Hematopoietic multipotent progenitor cell treated with erythropoietin and hydrocortisone succinate and interleukin-3 and kit ligand, for 8 days (in vitro differentiated cells): ENCODE measurements around the gene DDX50.
"Not testable (repeated sequence)": the region's sequence is repeated elsewhere in the genome, so short reads cannot be mapped to it uniquely, and the experiment has no call there.

Source experiments
- DNase-seq: peaks from one replicate; pipeline ENCODE4 v3.0.0-alpha.2; 2015

The DDX50 gene, protein sequence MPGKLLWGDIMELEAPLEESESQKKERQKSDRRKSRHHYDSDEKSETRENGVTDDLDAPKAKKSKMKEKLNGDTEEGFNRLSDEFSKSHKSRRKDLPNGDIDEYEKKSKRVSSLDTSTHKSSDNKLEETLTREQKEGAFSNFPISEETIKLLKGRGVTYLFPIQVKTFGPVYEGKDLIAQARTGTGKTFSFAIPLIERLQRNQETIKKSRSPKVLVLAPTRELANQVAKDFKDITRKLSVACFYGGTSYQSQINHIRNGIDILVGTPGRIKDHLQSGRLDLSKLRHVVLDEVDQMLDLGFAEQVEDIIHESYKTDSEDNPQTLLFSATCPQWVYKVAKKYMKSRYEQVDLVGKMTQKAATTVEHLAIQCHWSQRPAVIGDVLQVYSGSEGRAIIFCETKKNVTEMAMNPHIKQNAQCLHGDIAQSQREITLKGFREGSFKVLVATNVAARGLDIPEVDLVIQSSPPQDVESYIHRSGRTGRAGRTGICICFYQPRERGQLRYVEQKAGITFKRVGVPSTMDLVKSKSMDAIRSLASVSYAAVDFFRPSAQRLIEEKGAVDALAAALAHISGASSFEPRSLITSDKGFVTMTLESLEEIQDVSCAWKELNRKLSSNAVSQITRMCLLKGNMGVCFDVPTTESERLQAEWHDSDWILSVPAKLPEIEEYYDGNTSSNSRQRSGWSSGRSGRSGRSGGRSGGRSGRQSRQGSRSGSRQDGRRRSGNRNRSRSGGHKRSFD

DNA sequence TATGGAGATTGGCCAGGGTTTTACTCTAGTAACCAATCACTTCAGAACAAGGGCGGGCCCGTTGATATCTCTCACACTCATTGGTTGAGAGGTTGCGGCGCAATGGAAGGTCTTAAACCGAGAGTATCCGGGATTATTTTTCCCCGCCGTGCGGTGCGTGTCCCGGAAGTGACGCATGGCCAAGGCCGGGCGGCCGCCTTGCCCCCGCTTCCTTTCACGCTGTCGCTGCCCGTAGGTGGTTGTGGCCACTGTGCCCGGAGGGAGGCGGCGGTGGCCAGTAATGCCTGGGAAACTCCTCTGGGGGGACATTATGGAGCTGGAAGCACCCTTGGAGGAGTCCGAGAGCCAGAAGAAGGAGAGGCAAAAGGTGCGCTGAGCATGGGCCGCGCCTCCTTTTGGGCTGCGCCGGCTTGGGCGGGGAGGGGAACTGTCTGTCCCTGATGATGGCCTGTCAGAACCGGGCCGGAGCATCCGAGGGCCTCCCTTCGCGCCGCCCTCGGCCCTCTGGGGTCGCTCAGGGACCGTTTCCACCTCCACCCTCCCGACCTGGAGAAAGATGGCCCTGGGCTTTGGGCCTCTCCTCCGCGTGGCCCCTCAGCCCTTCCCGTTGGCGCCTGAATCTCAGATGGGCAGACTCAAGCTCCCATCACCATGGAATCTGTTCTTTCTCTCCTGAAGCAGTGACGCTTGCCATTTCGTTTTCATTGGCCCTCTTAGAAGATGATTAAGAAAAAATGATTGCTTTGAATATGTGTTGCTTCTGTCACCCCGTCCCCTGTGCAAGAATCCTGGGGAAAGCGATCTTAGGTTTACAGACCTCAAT, at the start of gene DDX50:
Gene DDX50 (plus strand): TSS at position 211 of the 823 bp plus-strand sequence. CDS start 70 bp downstream, at position 281.
- DNase-seq, result peak; percentile 100

DNA sequence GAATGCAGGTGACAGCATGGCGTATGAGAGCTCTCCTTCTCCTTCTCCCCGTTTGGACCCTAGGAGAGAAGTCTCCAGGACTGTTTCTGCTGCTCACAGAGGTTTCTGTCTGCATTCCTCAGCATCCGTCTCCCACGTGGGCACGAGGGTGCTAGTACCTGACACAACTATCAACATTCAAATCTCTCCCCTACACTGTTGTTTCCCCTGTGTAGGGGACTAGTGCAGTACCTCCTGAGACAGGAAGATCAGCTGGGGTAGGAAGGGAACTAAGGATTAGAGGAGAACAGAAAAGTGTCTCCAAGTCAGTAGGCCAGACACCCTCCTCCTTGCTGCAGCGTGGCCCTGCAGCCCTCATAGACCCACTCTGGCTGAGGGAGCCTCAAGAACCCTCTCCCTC, 44.8 kb upstream of the DDX50 start:
- no peak for DNase-seq

DNA sequence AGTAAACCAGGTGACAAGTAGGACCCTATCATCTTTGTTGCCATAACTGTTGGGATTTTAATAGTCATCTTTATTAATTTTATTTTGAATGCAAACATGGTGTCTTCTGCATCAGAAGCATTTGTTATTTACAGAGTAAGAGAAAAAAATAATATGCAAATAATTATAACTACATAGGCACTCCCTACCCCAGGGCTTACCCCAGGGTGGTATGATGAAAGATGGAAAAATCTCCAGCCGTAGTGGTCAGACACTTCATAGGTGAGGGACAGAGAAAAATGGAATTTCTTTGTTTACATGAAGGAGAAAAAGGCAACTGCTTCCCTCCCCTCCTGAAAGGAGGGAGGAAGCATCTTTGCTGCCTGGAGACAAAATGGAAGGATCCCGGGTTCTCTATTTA, 44.1 kb upstream of the DDX50 start:
- no peak for DNase-seq

DNA sequence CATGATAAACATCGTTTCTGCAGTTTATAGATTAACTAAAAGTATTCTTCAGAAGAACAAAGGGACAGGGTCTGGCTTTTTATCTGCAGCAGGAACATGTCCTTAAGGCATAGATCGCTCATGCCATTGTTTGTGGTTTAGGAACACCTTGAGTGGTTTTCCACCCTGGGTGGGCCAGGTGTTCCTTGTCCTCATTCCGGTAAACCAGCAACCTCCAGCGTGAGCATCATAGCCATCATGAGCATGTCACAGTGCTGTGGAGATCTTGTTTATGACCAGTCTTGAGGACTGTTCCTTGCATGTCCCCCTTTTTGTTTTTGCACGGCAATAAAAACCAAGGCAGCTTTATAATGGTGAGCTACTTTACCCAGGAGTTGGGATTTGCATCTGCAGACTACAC, 39.9 kb upstream of the DDX50 start:
- no peak for DNase-seq

DNA sequence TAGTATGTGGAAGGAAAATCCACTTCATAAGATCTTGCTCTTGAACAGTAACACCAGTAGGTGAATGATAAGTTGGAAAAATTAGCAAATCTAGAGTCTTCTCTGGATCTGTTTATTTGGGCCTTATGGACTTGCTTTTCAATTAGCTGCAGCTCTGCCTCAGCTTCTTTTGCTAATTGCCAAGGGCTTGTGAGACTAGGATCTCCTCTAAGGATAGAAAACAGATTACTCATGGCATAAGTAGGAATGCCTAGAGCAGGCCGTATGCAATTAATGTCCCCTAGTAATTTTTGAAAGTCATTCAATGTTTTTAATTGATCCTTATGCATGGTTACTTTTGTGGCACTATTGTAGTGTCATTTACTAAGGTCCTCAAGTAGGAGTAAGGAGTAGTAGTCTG, 36.5 kb upstream of the DDX50 start:
- no peak for DNase-seq

DNA sequence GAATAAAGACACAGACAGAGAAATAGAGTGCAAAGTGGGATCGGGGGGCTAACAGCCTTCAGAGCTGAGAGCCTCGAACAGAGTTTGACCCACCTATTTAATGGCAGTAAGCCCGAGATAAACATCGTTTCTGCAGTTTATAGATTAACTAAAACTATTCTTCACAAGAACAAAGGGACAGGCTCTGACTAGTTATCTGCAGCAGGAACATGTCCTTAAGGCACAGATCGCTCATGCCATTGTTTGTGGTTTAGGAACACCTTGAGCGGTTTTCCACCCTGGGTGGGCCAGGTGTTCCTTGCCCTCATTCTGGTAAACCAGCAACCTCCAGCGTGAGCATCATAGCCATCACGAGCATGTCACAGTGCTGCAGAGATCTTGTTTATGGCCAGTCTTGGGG, 32.9 kb upstream of the DDX50 start:
- DNase-seq, result not testable (repeated sequence)

DNA sequence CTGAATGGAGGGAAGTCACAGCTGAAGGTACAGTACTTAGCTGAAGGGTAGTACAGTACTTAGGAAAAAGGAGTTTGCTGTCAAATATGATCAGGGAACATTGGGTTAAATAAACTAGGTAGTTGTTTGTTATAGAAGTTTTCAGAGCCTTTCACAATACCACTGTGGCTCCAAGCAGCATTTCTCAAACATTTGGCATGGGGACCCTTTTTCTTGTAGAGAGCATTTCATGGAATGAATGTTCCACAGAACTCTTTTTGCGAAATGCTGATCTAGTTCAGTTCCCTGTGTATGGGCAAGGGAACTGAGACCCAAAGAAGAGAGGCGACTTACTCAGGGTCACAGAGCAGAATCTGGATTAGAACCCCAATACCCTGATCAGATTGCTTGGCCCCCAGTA, 31.5 kb upstream of the DDX50 start:
- DNase-seq, result no peak

DNA sequence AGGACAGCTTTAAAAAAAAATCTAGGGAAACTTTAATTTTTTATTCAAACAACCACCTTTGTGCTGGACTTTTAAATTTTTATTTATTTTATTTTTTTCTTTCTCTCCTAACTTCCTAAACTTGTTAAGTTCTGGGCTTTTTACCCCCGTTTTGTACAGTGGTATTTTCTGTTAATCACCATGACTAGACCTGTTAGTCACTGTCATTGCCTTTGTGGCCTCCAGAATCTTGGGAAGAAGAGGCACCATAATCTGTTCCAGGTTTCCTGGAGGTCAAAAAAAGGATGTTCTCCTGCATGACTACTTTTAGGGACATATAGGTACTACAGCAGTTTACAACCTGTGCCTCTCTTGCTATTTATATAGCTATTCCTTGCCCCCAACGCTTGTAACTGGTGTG, 31.1 kb upstream of the DDX50 start:
- DNase-seq, result no peak

DNA sequence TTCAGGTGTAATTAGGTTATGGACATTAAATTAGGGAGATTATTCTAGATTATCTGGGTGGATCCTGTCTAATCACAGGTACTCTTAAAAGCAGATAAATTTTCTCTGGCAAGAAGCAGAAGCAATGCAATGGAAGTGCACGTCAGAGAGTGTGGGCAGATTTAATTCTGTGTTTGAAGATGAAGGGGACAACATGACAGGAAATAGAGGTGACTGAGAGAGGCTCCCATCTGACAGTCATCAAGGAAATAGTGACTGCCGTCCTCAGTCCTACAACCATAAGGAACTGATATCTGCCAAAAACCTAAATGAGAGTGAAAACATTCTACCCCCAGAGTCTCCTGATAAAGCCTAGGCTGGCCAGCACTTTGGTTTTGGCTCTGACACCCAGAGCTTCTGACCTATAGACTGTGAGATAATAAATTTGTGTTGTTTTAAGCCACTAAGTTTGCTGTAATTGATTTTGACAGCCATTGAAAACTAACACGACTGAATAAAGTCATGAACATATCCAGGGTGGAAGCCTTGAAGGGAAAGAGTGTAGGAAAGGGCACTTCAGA, 30.5 kb upstream of the DDX50 start:
- DNase-seq, result no peak

DNA sequence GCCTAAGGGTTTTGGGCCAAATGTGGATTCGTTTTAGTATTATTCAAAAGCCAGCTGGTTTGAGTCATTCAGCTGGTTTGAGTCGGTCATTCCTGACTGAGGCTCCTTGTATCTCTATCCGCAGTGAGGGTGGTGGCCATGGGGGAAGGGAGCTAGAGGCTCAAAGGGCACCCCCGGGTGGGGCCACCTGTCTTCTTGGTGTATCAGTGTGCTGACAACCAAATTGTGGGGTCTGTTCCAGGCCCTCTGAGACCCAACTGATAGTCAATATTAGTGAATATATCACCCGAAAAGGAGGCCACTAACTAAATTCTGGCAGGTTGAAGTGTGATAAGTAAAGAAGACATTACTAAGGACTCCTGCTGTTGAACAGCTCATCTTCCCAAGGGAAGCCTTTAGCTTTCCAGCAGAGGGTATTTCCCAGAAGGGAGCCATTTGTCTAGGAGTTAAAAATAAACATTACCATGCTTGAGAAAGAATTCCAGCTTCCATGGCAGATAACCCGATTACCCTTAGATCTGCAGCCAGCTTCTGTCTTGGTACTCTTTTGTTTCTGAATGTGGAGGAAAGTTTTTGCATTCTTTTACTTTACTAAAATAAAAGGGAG, 29.9 kb upstream of the DDX50 start:
- peak; percentile 7 for DNase-seq

DNA sequence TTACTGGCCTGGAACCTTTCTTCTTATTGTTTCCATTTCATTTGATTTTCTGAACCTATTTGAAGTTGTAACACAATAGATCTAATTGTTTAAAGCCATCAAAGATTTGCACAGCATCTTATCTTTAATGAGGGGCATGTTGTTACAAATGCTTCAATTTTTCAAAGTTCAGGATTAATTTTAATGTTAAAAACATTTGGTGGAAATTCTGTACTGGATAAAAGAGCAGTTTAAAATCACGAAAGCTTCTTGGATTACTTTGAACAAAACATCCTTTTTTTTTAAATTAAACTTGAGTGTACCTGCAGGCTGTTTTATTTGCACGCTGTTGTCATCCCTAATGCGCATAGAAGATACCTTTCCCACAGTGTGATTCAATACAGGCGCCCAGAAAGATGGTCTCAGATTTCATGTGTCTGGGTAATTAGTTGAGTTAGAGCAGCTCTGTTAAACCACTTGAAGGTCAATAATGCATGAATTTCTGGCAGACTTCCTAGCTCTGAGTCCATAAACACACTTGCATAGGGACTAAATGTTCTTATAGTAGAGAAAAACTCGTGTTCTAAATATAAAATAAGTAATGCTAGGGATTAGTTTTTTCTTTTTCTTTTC, 29.3 kb upstream of the DDX50 start:
- no peak for DNase-seq

DNA sequence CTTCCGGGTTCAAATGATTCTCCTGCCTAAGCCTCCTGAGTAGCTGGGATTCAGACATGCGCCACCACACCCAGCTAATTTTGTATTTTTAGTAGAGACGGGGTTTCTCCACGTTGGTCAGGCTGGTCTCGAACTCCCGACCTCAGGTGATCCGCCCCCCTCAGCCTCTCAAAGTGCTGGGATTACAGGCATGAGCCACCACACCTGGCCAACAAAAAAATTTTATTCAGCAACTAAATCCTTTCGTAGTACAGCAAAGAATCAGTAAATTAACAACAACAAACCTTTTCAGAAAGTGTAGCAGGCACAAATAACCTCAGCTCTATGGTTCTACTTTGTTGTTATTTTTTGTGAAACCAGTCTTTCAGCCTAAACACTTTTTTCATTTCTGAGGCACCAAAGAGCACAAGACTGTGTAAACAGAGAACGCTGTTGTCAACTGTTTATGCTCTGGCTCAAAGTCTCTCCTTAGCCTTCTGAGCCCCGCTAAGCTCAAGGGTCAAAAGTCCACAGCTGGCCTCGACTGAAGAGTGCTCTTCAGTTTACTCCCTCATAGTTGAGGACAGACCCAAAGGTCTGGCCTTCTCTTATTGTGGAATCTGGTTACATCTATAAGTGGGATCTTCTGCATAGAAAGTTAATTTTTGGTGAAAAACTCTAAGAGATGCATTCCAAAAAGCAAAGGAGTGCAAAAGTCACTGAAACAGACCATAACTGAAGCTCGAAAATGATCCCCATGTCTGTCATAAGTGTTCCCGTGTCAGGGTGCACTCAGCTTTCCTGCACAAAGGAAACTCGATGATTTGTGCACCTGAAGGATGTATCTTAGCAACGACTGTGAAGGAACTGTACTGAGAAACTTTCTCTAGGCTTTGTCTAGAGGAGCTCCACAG, 24.6 kb upstream of the DDX50 start:
- DNase-seq, result no peak

DNA sequence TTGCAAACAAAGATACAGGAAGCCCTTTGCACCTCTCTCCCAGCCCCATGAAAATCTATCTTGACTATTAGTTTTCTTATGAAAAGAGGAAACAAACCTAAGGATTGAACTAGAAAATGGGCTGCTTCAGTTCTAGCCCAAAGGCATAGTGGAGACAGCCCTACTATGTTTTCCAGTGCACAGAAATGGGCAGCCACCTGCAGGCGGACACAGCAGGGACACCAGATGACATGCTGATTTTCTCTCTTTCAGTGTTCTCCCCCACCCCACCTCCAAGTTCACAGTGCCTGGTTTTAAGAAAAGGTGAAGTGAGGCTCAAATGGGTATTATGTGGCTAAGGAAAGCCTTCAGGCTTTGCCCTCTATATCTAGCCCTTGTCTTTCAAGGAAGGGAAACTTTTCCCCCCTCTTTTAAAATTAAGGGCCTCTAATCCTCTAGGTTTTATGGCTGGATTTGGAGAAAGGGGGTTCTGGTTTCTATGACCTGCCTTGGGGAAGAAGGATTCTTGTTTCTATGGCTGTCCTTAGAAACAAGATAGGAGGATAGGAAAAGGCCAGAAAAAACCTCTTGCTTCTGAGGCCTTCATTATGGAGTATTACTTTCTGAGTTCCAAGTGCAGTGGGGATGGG, 23.5 kb upstream of the DDX50 start:
- DNase-seq, result no peak

DNA sequence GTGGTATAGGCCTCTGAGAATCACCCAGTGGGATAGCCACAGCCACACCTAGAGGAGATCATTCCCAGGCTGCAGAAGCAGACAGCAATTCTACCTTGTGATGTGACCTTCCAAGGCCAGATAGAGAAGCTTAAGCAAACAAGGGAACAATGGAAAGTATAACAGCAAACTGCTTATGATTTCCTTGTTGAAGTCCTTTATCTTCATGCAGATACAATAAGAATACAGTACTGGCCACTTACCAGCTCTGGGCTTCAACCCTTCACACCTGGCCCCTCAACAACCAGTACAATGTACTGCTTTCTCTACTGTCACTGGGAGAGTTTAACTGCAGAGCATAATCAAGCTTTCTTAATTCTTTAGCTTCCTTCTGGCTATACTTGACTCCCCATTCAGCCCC, 22.6 kb upstream of the DDX50 start:
- no peak for DNase-seq

DNA sequence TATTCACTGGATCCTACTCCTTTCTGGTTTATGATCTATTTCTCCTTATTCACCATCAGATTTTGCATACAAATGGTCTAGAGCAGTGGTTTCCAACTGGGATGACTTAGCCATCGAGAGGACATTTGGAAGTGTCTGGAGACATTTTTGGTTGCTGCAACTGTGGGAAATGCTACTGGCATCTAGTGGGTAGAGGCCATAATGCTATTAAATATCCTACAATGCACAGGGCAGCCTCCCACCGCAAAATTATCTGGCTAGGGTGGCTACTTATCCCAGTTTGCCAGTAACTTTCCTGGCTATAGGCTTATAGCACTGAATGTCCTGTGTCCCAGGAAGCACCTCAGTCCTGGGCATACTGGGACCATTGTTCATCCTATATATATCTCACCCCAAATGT, 21.5 kb upstream of the DDX50 start:
- no peak for DNase-seq

DNA sequence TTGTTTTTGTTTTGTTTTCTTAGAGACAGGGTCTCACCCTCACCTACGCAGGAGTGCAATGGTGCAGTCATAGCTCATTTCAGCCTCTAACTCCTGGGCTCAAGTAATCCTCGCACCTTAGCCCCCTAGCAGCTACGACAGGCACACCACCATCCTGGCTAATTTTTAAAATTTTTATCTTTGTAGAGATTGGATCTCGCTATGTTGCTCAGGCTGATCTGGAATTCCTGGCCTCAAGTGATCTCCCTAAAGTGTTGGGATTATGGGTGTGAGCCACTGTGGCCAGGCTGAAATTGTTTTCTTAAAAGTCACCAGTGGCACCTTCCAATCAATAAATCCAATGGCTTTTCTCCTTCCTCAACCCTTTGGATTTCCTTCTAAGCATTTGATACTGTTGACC, 20.9 kb upstream of the DDX50 start:
- DNase-seq, result no peak

DNA sequence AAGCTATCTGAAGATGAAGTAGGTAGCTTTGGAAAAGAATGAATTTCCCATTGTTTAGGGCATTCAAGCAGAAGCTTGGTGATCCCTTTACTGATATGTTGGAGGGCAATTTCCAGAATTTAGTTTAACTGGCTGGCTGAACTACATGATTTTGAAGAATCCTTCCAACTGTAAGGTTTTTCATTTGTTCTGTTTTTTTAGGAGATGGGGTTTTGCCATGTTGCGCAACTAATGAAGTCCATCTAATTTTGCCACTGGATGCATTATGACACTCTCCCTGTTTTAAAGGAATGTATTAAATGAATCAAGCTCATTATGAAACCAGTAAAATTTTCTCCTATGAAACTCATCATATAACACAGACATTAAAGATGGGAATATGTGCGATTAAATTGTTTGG, 6.1 kb upstream of the DDX50 start:
- DNase-seq, result no peak

DNA sequence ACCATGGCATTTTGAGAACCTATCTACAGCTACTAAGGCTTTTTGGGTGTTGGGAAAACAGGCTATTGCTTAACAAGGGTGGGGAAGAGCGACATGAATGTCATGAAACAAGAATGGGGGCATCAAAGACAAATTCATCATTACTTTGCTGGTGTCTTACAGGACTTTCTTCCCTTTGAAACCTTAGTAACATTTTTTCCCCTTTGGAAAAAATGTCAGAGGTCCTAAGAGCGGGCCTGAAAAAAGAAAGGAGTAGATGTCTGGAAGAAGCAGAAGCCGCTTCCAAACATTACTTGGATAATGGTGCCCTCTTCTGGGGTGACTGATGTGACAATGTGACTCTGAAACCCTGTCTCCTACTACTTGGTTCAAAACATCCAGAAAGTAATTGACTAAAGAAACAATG, 3.8 kb upstream of the DDX50 start:
- peak; percentile 75 for DNase-seq

DNA sequence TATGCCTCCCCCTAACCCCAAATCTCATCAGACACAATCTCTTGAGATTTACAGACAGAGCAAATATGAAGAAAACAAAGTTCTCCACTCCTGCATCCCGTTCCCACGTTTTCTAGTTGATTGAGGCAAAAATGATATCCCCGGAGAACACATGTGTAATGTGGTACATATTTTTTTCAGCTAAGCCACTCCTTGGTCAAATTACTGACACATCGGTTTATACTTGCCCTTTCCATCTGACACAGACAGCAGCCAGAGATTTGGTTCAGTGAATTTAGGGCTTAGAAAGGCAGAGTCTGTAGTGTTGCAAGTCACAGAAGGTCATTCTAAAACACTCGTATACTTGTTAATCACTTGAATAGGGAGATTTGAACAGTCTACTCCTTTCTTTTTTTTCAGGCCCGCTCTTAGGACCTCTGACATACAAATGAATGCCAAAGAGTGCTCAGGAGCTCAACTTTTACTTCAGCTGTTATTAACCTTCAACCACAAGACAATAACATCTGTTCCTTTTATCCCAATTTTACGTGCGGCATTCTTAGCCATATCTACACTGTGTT, 1.8 kb upstream of the DDX50 start:
- DNase-seq, result no peak

DNA sequence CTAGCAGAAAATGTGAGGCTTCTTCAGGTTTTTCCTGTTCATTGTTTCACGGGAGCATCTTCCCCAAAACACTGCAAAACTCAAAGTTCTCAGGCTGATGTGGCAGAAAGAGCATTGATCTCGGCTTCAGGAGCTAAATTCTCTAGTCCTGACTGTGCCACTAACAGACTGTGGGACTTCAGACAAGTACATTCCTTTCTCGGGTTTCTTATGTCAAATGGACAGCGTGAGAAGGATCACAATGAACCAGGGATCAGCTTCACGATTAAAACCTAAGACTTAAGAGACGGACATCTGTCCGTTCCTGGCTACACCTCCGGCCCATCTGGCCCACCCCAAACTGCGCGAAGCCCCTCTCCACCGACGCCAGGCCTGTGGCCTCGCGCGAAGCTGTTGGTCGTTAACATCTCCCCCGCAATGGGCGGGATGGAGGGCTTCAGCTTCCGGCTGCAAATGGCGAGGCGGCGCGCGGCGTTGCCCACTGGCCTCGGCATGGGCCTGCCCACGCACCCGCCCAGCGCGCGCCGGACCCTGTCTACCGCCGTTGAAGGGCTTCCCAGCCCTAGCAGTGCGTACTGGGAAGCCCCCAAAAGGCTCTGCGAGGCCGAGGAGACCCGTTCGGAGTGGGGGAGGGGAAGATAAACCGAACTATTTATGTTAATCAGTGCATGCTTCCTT, 549 bp upstream of the DDX50 start:
- DNase-seq, result no peak
